NCI-H1436 treated with DMSO at 0.1 percent for 48 hours (cell line): ENCODE data around the gene FCRL6.

Experiments used
- DNase-seq: peaks from one replicate; lab custom pipeline; 2025; lab: John Stamatoyannopoulos, UW

FCRL6 gene

DNA sequence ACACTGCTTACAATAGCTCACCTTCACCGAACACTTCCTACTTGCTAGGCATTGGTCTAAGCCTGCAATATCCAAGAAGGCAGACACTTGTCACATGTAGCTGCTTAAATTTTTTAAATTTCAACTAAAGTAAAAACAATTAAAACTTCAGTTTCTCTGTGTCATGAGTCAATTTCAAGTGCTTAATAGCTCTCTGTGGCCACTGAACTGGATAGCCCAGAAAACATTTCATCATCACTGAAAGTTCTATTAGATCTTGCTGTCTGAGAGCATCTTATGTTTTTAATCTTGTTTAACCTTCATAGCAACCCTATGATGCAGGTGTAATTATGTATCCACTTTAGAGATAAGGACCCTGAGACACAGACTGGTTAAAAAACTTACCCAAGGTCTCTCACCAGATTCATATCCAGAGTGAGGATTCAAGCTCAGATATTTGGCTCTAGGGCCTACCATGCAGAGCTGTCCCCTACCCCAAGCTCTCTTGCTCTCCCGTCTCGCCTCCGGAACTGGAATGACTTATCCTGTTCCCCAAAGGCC, 2.6 kb upstream of the FCRL6 start:
- DNase-seq = no peak

DNA sequence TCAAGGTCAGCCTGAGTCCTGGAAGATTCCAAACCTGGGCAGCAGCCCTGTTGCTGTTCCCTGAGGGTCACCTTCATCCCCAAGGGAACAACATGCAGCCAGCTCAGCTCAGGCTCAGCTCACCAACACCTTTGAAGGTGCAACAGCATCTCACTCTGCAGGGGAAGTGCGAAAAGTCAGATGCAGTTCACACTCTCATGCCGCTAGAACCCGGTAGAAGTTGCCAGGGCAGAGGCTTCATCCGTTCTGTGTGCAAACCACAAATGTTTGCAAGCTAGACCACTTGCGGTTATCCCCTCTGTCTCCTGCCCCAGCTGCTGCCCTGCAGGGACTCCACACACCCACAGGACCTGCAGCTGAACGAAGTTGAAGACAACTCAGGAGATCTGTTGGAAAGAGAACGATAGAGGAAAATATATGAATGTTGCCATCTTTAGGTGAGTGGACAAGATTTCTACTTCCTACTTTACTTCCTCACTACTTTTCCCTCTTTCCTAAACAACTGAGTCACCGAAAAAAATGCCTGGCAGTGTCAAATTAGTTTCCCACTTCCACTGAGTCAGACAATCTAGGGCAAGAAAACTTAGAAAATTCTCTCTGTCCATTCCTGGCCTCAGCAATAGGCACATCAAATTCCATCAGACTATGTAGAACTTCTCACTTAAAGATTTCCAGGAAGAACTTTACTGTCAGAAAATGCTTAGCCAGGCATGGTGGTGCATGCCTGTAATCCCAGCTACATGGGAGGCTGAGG, 1.8 kb upstream of the FCRL6 start:
- DNase-seq = no peak

DNA sequence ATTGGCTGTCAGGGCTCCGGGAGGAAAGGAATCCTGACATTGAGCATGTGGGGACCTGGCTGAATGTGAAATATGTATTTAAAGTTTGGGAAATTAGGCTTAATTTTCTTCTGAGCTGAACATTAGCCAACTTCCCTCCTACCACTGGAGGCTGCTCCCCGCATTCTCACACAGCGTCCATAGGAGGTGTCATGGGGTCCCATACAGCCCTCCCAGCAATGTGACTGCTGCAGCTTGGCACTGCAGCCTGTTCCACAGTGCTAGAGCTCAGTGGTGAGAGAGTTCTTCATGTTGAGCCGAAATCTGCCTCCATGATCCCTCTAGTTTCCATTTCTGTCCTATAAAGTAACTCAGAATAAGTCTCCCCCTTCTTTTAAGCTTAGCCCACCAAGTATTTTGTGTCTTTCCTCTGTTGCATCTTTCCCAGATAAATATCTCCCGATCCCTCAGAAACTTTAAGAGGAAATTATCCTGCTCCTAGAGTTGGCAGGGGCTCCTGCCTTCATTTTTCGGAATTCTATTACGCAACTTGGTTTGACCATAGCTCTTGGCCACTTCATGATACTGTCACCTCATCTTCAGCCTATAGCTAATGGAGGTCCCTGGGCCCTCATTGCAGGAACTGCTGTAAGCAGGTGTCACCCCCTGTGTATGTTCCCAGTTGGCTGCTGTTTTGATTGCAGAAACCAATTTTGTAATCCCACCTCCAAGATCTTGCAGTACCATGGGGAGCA, 2.0 kb downstream of the FCRL6 start:
- DNase-seq = no peak

DNA sequence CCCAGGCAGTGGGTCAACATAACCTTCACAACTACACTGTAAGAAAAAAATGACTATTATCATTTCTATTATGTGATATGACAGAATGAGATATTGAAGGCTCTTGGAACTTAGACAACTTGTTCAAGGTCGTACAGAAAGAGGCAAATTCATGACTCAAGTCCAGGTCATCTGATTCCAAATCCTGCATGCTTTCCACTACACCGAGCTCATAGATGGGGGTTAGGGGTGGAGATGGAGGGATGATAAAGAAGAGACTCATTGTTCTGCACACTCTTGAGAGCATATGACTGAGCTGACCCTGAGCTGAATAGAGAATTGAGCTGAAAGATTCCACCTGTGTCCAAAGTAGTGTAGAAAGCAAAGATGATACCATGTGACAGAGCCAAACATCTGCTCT, 2.8 kb downstream of the FCRL6 start:
- no peak for DNase-seq

DNA sequence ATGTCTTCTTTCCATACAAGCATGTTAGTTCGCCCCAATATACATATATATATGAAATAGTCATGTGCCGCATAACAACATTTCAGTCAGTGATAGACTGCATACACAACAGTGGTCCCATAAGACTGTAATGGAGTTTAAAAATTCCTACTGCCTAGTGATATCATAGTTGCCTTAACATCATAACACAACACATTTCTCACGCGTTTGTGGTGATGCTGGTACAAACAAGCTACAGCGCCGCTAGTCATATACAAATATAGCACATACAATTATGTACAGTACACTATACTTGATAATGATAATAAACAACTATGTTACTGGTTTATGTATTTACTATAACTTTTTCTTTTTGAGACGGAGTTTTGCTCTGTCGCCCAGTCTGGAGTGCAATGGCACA, 13.8 kb downstream of the FCRL6 start:
- DNase-seq = no peak

DNA sequence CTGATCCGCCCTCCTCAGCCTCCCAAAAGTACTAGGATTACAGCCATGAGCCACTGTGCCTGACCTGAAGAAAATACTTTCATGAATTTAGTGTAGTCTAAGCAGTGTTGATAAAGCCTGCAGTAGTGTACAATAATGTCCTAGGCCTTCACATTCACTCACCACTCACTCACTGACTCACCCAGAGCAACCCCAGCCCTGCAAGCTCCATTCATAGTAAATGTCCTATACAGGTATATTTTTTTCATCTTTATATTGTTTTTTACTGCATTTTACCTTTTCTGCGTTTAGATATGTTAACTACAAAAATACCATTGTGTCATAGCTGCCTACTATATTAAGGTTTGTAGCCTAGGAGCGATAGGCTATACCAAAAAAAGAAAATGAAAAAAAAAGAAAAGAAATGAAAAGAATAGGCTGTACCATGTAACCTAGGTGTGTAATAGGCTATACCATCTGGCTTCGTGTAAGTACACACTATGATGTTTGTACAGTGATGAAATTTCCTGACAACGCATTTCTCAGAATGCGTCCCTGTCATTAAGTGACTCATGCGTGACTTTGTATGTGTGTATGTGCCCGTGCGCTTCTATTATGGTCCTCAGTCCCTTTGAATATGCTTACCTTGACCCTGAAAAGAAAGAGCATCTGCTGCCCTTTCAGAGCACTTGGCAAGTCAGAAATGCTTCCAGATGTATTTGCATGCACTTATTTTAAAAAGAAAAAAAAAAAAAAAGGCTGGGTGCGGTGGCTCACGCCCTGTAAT, 15.3 kb downstream of the FCRL6 start:
- peak; percentile 91 for DNase-seq

DNA sequence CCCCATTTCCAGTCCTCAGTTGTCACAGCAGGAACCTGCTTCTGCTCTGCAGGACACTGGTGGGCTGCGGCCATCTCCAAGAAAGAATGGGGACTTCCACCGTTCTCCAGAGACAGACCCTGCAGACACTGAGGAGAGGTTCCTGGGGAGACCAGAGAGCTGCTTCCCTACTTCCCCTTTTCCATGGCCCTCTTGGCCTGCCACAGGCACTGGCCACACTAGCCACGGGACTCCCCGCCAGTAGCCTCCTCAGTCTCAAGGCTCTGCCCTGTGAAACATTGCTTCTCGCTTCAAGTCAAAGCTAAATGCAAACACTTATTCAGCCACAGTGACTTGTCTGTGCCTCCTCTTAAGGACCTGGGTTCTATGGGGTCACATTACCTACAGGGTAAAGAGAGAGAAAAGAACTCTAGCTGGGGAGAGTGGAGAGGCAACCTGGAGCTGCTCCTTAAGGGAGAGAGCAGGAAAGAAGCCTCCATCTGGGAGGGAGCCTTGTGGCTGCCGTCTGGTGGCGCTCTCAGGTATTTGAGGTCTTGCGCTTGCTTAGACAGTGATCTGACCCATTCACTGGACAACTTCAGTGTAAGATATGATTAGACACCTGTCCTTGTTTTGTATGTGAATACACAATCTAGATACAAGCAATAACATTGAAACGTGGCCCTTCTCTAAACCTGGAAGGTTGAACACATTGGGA, 19.2 kb downstream of the FCRL6 start:
- peak; percentile 55 for DNase-seq

DNA sequence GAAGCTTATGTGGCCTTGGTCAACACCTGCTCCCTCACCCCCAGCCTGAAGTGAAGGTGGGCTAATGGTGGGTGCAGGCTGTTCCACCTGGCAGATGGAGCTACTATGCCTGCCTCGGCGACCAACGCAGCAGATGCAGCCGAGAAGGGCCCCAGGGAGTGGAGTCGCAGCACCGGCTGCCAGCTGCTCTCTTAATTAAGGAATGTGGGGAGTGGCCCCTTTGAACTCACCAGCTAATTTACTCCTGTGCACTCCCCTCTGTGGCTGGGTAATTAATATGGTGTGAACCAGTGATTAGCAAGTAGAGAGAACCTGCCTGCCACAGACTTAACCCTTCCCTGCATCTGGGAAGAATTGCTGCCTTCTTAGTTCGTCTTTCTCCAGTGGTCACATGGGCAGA, 21.2 kb downstream of the FCRL6 start:
- DNase-seq = peak; percentile 95

DNA sequence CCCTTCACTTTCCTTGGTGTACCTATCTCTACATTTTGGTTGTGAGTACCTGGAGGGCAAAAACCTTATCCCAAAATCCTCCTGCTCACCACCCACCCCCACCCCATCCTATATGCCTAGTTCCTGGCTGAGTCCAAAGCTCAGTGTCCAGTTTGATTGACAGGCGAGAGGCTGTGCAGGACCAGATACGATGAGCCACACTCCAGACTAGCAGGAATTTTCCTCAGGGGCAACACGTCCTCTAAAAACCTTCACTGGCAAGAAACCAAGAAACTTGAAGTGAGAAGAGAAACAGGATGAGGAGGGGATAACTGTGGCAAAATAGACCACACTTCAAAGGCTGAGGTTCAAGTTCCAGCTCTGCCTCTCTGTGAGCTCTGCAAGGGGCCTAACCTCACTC, 23.4 kb downstream of the FCRL6 start:
- no peak for DNase-seq

DNA sequence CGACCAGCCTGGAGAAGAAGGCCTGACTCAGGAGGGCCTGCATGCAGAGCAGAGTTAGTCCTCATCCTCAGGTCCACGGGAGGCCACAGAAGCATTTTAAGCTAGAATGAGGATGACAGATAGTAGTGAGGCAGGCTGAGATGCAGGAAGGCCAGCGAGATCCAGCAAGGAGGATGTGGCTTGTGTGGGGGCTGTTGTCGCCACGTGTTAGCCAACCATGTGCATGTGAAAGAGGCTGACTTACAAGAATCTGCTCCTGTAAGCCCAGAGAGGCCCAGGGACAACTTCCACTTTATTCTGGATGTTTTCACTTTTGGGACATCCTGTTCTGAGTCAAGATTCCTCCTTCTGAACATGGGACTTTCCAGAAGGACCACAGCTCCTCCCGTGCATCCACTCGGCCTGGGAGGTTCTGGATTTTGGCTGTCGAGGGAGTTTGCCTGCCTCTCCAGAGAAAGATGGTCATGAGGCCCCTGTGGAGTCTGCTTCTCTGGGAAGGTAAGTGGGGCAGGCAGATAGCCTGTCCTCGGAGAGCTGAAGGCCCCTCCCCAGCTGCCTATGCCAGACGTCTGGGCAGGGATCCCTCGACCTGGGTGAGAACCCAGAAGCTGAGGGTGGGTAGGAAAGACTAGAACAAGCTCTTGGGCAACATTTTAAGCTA, 24.4 kb downstream of the FCRL6 start, which contains the start of gene SLAMF8:
SLAMF8 (plus strand) TSS at position 433 of the 661 bp plus-strand sequence; CDS start at position 459, 26 bp downstream.
- no peak for DNase-seq

DNA sequence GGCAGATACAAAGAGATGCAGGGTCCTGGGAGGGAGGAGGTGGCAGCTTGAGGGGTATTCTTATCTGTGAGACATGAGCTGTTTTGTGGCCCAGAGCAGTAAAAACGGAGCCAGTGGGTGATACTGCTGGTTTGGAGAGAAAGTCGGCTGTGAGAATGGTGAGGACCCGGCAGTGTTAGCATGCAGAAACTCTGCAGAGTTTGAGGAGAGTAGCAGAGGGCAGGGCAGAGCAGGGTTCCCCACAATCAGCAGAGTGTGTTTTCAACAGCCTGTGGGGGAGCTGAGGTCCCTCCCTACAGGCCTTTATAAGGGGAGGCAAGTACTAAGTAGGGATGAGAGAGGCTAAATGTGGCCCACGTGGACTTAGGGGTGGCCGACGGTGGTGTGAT, 24.9 kb downstream of the FCRL6 start:
- DNase-seq = no peak

DNA sequence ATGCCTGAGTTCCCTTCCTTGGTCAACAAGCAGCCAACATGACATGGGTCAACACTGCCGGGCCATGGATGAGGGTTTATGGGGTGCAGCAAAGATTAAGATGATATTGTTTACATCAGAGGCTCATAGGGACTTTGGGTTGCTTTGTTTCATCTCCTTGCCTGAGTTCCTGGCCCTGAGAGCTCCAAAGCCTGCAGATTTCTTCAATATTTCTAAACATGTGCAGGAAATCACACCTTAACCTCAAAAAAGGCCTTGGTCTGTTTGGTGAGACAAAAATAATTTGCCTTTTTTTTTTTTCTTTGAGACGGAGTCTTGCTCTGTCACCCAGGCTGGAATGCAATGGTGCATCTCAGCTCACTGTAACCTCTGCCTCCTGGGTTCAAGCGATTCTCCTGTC, 25.4 kb downstream of the FCRL6 start:
- DNase-seq = no peak

DNA sequence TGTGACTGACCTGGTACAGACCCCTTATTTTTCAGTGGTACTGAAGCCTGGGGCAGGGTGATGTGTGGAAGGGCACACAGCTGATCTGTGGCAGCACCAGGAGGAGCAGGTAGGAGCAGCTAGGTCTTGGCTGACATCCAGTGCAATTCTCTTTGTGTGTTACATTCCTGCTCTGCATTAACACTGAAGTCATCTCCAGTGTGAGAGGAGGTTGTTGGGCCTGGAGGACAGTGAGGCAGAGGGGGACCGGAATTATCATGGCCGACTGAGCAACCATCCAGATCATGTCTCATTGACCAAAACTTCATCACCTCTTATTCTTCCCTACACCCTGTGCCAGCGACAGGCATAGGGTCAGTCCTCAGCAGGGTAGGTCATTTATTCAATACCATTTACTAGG, 26.0 kb downstream of the FCRL6 start:
- no peak for DNase-seq

DNA sequence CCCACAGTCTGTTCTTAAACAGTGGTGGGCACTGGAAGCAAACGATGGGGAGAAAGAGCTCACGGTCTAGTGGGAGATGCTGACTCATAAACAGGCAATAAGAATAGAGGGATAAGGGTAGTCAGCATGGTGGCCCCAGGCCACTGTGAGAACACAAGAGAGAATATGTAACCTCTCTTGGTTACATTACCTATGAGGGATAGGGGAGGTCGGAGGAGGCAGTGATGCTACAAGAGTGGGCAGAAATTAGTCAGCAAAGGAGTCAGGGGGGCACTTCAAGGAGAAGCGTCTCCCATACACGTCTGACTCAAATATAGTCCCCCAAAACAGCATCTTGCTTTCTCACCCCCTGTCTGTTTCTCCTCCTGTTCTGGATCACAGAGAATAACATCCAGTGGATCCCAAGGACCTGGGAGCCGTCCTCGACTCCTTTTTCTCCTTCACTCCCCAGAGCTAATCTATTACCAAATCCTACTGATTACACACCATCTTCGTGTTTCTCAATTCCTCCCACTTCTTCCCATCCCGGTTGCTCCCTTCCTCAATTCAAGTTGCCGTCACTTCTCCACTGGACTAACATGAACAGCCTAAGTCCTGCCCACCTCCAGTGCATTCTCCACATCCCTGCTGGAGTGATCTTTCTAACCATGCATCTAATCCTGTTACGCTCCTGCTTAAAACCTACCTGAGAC, 26.6 kb downstream of the FCRL6 start:
- DNase-seq = no peak

DNA sequence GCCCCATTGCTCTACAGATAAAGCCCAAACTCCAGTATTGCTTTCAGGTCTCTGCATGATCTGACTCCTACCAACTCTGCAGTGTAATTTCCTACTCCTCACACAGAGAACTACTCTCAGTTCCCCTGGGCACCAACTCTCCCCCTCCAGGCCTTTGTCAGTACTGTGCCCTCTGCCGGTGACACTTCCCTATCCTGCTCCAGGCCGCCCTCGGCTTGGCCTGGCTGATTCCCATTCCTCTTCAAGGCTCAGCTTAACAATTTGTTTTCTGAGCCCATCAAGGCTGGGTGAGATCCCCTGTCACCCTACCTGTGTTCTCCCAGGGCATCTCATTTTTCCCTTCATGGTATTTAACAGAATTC, 27.1 kb downstream of the FCRL6 start:
- peak; percentile 74 for DNase-seq

DNA sequence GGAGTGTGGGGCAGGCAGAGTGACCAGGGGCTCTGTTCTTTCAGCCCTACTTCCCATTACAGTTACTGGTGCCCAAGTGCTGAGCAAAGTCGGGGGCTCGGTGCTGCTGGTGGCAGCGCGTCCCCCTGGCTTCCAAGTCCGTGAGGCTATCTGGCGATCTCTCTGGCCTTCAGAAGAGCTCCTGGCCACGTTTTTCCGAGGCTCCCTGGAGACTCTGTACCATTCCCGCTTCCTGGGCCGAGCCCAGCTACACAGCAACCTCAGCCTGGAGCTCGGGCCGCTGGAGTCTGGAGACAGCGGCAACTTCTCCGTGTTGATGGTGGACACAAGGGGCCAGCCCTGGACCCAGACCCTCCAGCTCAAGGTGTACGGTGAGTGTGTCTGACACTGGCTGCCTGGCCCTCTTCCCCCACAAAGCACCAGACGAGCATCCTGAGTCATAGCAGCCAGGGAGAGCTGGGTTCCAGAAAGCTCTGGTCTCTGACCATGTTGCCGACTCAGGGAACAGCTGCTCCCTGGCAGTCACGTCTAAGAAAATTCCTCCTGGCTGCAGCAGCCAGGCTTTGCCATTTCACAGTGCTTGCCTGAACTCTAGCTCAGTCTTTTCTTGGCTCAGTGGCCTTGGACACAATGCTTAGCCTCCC, 27.8 kb downstream of the FCRL6 start:
- DNase-seq = no peak

DNA sequence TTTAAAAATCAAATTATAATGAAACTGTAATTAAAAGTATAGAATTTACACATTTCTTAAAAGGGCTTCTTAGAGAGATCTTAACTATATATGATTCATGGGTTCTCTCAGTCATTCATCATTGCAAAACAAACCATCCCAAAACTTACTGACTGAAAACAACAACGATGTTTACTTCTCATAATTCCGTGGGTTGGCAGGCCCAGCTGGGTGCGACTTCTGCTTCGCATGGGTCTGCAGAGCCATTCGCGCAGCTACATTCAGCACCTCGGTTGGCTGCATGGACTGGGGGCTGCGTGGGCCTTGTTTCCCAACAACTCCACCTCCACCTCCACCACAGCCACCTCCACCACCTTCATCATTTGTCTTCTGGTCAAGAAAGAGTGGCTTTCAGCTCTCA, 28.6 kb downstream of the FCRL6 start:
- DNase-seq = no peak

DNA sequence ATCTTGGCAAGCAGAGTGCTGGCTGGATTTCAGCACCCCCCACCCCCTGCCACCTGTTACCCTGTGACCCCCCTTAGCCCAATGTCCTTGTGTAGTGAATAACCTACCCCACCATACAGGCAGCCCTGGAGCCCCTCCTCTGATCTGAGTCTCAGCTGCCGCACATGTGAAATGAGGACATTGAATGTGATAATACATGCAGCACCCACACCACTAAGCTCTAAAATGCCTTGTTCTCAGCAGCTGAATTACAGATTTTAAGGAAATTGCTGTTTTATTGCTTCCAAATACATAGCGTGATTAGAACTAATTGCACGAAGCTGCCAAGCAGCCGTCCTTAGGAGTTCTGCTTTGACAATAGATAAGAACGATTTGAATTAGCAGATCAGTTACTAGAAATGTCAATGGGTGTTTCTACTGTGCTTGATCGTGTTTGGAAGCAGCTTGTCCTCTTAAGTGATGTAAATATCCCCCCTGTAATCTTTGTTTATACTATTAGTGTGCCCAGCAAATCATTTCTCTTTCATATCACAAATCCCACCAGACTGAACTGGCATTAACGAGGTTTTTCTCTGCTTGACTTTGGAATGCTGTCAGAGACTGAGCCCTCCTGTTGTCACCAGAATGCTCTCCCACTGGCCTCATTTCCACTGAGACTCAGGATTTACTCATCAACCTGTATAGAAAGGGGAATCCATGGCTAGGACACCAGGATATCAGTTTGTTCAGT, 29.4 kb downstream of the FCRL6 start:
- peak; percentile 66 for DNase-seq

DNA sequence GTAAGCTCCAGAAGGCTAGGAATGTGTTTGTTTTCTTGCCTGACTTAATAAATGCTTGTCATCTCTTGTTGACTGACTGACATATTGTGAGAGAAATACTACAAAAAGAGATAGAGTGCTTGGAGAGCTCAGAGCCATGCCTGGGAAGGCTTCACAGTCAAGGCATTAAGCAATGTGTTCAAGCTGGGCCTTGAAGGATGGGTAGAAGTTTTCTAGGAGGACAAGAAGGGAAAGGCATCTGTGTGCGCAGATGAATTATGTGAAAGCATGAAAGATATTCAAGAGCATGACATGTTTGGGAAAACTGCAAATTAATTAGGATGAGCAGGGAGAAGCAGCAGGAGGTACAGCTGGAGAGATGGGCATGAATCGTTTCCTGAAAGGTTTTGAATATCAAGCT, 30.1 kb downstream of the FCRL6 start:
- no peak for DNase-seq

DNA sequence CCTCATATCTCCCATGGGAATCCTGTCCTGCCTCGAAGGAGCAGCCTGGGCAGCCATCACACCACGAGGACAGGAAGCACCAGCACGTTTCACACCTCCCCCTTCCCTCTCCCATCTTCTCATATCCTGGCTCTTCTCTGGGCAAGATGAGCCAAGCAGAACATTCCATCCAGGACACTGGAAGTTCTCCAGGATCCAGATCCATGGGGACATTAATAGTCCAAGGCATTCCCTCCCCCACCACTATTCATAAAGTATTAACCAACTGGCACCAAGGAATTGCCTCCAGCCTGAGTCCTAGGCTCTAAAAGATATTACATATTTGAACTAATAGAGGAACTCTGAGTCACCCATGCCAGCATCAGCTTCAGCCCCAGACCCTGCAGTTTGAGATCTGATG, 33.2 kb downstream of the FCRL6 start:
- no peak for DNase-seq
